ENCODE data around the gene SEC16A. TPM values are rescaled to one million over a fixed set of nuclear protein-coding genes. Genes with fewer than 3 reads are reported as not detected.
A peak's percentile ranks its signal among the peaks of the same experiment; 100 is the strongest.

SEC16A gene
- total RNA-seq, 1 experiment from 2014 or later = 56.4 TPM

DNA sequence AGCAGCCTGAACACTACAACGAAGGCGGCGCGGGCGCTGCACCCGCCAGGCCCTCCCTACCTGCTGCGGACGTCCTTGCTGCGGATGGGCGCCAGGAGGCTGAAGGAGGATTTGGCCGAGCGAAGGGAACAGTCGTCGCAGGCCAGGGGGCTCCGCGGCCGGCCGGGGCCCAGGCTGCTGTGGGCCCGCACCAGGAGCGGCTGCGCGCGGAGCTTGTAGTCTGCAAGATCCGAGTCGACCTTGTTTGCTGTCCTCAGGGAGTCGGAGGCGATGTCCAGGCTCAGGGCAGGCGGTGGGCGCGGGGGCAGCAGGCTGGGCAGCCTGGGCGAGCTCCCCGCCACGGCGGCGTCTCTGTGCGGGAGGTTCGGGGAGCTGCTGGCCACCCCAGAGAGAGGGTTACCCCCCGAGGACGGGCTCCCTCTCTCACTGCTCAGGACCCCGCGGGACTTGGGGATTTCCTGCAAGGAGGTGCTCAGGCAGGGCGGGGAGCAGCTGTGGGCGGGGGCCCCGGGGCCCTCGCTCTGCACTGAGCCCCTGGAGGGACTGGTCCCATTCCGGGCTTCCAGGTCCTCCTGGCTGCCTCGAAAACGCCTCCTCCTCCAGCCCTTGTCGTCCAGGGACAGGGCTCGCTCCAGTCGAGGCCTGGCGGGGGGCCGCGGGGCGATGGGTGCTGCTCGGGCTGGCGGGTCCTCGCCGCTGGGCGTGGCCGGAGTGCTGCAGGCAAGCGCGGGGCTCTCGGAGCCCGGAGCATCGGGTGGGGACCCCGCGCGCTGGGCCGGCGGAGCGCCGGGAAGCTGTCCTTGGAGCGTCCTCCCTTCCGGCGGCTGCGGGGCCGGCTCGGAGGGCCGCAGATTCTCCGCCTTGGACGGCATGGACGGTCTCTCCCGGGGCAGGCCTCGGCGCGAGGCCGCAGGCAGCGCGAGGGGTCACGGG is 44.0 kb downstream of the SEC16A start:
- Histone ChIP-seq H4K5ac (ENCODE audit: insufficient read length, low read depth, low read length) (no peak overlapping the region), H2BK15ac (ENCODE audit: low read depth, low read length) (no peak overlapping the region), H3K4me1 (ENCODE audit: insufficient read depth, low read length) (no peaks in the 10 kb centered on the region), H3K18ac (ENCODE audit: insufficient read length, low read depth, low read length) (no peak overlapping the region), H3K9me3 (ENCODE audit: control insufficient read depth, low read depth, low read length) (no peaks in the 10 kb centered on the region), H3K27me3 (ENCODE audit: insufficient read depth, low read length) (no peaks in the 10 kb centered on the region), H3T11ph (ENCODE audit: low read length) (no peak overlapping the region), H3K56ac (ENCODE audit: insufficient read length, low read depth, low read length) (no peak overlapping the region), H3K79me2 (ENCODE audit: insufficient read depth, low read length) (peaks cover 5% of the 10 kb centered on the region; the same call in 1 of the 2 replicates), H2BK12ac (ENCODE audit: insufficient read length, low read depth, low read length) (no peak overlapping the region), H3K9ac (ENCODE audit: extremely low read depth, insufficient read length, low read length) (peak overlapping the region; percentile 45), H3K4me2 (ENCODE audit: insufficient read depth, insufficient read length, low read length) (peak overlapping the region; percentile 89), H3K79me1 (ENCODE audit: insufficient read depth, low read depth, low read length, poor library complexity, severe bottlenecking) (peaks cover 2% of the 10 kb centered on the region), H2BK20ac (ENCODE audit: low read depth, low read length, poor library complexity, severe bottlenecking) (no peak overlapping the region), H4K8ac (replicated peaks; ENCODE audit: insufficient read length, low read depth, low read length) (no peak overlapping the region), H3K23ac (ENCODE audit: insufficient read length, low read depth, low read length) (no peak overlapping the region), H3K4ac (ENCODE audit: low read depth, low read length) (no peak overlapping the region), H3K23me2 (ENCODE audit: insufficient read length, low read depth, low read length, poor library complexity, severe bottlenecking) (peaks cover 14% of the 10 kb centered on the region), H4K20me1 (ENCODE audit: control insufficient read depth, insufficient read depth, insufficient read length) (no peaks in the 10 kb centered on the region), H2AK5ac (ENCODE audit: insufficient read length, low read length) (no peak overlapping the region), H2BK120ac (ENCODE audit: low read depth, low read length, poor library complexity, severe bottlenecking) (no peak overlapping the region), H3K14ac (ENCODE audit: insufficient read depth, low read length) (peak overlapping the region; percentile 79), H2BK5ac (ENCODE audit: insufficient read length, low read length) (no peak overlapping the region), H3K27ac (ENCODE audit: insufficient read length, low read depth, low read length) (no peak overlapping the region), H2AFZ (ENCODE audit: low read length) (no peak overlapping the region), H4K91ac (ENCODE audit: insufficient read length, low read depth, low read length) (no peak overlapping the region)
- WGBS (ENCODE audit: extremely low coverage, insufficient read length, low lambda C conversion rate) = no CpG with 5 or more reads among the region's 91 CpGs
- Mint-ChIP-seq H3K27ac (no peak overlapping the region), H3K4me3 (peak overlapping the region; percentile 82 to 86), H3K4me1 (peaks cover 15 to 16% of the 10 kb centered on the region in 2 experiments), H3K9me3 (no peaks in the 10 kb centered on the region), H3K27me3 (ENCODE audit: low read depth) (no peaks in the 10 kb centered on the region), H3K36me3 (ENCODE audit: insufficient read depth in 1 of 3, low read depth in 3 of 3) (peaks cover 8 to 42% (median 25%) of the 10 kb centered on the region in 3 experiments)
- DNase-seq = peak; percentile 48
- no peak for TF ChIP-seq CTCF (conservative IDR thresholded peaks at IDR 0.05)
